Uterus (tissue), 2 donors: ENCODE data around the gene CATSPERD.

Source experiments
- POLR2A ChIP-seq, 2 donors: fragments of 450-650 bp; IDR thresholded peaks; one replicate each; pipeline ENCODE4 v1.6.1; 2016; ENCODE audit warnings: antibody characterized with exemption in 2 of 2, mild to moderate bottlenecking in 1 of 2, moderate library complexity in 1 of 2
- TF ChIP-seq, protein P1 (sequence below), 4 experiments: fragments of 200-600 bp in 2 of 4; fragments of 450-650 bp in 2 of 4; sonication (generic) in 2 of 4; IDR thresholded peaks; one replicate each; pipeline ENCODE4 v1.5.1; 2016 to 2019; ENCODE audit warnings: antibody characterized with exemption in 4 of 4, mild to moderate bottlenecking in 2 of 4, moderate library complexity in 1 of 4

- TF ChIP-seq, protein P1, sequence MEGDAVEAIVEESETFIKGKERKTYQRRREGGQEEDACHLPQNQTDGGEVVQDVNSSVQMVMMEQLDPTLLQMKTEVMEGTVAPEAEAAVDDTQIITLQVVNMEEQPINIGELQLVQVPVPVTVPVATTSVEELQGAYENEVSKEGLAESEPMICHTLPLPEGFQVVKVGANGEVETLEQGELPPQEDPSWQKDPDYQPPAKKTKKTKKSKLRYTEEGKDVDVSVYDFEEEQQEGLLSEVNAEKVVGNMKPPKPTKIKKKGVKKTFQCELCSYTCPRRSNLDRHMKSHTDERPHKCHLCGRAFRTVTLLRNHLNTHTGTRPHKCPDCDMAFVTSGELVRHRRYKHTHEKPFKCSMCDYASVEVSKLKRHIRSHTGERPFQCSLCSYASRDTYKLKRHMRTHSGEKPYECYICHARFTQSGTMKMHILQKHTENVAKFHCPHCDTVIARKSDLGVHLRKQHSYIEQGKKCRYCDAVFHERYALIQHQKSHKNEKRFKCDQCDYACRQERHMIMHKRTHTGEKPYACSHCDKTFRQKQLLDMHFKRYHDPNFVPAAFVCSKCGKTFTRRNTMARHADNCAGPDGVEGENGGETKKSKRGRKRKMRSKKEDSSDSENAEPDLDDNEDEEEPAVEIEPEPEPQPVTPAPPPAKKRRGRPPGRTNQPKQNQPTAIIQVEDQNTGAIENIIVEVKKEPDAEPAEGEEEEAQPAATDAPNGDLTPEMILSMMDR (IDR thresholded peaks at IDR 0.05), result no peak
- no peak for TF ChIP-seq POLR2A (IDR thresholded peaks at IDR 0.05)
Measured at GRCh38 chr19:5826531-5827341, 106.3 kb downstream of the CATSPERD start.
